Vagina (tissue), 2 donors: ENCODE results near the gene NRBF2. TPM values are rescaled to one million over a fixed set of nuclear protein-coding genes. Genes with fewer than 3 reads are reported as not detected.

Source experiments
- DNase-seq, 2 donors: peaks; one replicate each; pipeline ENCODE4 v3.0.0-alpha.2; 2017; ENCODE audit errors: extremely low spot score in 2 of 2
- H3K27ac ChIP-seq: fragments of 200-600 bp; sonication (generic); one replicate; pipeline ENCODE4 v1.5.1; 2019
- H3K27me3 ChIP-seq: fragments of 200-600 bp; sonication (generic); one replicate; pipeline ENCODE4 v1.5.1; 2019
- H3K36me3 ChIP-seq, 2 donors: fragments of 200-600 bp; sonication (generic); one replicate each; pipeline ENCODE4 v1.5.1; 2017 to 2019
- H3K4me1 ChIP-seq: fragments of 200-600 bp; sonication (generic); one replicate; pipeline ENCODE4 v1.5.1; 2019
- H3K4me3 ChIP-seq, 2 donors: fragments of 200-600 bp; sonication (generic); 1 replicate in 1 of 2; 2 replicates in 1 of 2; pipeline ENCODE4 v1.5.1; 2016 to 2019
- H3K9me3 ChIP-seq: fragments of 200-600 bp; sonication (generic); one replicate; pipeline ENCODE4 v1.5.1; 2019
- POLR2A ChIP-seq, 2 donors: fragments of 450-650 bp; IDR thresholded peaks; one replicate each; pipeline ENCODE4 v1.6.1; 2017; ENCODE audit warnings: antibody characterized with exemption in 2 of 2, mild to moderate bottlenecking in 2 of 2, moderate library complexity in 2 of 2
- POLR2AphosphoS5 ChIP-seq, 2 donors: sonication (generic); formaldehyde crosslinking; IDR thresholded peaks; one replicate each; pipeline ENCODE4 v1.9.0; 2017; ENCODE audit warnings: antibody characterized with exemption in 2 of 2, mild to moderate bottlenecking in 2 of 2, low read depth in 1 of 2; ENCODE audit not compliant: insufficient read depth in 1 of 2
- intact Hi-C: fragments of 100-400 bp; cut with DNase I; formaldehyde crosslinking; loops from one replicate; pipeline ENCODE4 v1.15.1; 2023
- total RNA-seq: library from RNA; depleted of rRNA; stranded (reverse); fragments of >200 nt; gene quantifications from one replicate; pipeline ENCODE4 v1.2.3, GENCODE V29; 2016
- TF ChIP-seq, protein P1 (sequence below), 3 experiments: fragments of 450-650 bp in 2 of 3; fragments of 200-600 bp in 1 of 3; sonication (generic) in 1 of 3; IDR thresholded peaks; one replicate each; pipeline ENCODE4 v1.5.1; 2017 to 2019; ENCODE audit warnings: antibody characterized with exemption in 3 of 3, mild to moderate bottlenecking in 2 of 3, moderate library complexity in 2 of 3

Gene NRBF2
- total RNA-seq, 1 donor from 2014 or later, result 16.5 TPM

GRCh38 chr10:63114031-63114814 is 18.9 kb upstream of the NRBF2 start:
- Histone ChIP-seq H3K27me3 (no peaks in the 10 kb centered on the region), H3K4me3 (no peak overlapping the region), H3K27ac (peak overlapping the region; percentile 62), H3K36me3 (no peaks in the 10 kb centered on the region), H3K4me1 (peaks cover 27% of the 10 kb centered on the region), H3K9me3 (no peaks in the 10 kb centered on the region)
- DNase-seq, result peak in 1 of 2 donors; percentile 92
- TF ChIP-seq POLR2A (IDR thresholded peaks at IDR 0.05) (no peak), POLR2AphosphoS5 (IDR thresholded peaks at IDR 0.05; ENCODE audit: insufficient read depth in 1 of 2, low read depth in 1 of 2) (peak; percentile 39 to 95)
- TF ChIP-seq, protein P1, sequence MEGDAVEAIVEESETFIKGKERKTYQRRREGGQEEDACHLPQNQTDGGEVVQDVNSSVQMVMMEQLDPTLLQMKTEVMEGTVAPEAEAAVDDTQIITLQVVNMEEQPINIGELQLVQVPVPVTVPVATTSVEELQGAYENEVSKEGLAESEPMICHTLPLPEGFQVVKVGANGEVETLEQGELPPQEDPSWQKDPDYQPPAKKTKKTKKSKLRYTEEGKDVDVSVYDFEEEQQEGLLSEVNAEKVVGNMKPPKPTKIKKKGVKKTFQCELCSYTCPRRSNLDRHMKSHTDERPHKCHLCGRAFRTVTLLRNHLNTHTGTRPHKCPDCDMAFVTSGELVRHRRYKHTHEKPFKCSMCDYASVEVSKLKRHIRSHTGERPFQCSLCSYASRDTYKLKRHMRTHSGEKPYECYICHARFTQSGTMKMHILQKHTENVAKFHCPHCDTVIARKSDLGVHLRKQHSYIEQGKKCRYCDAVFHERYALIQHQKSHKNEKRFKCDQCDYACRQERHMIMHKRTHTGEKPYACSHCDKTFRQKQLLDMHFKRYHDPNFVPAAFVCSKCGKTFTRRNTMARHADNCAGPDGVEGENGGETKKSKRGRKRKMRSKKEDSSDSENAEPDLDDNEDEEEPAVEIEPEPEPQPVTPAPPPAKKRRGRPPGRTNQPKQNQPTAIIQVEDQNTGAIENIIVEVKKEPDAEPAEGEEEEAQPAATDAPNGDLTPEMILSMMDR (IDR thresholded peaks at IDR 0.05), result no peak
- intact Hi-C loops, result no loop called here

DNA sequence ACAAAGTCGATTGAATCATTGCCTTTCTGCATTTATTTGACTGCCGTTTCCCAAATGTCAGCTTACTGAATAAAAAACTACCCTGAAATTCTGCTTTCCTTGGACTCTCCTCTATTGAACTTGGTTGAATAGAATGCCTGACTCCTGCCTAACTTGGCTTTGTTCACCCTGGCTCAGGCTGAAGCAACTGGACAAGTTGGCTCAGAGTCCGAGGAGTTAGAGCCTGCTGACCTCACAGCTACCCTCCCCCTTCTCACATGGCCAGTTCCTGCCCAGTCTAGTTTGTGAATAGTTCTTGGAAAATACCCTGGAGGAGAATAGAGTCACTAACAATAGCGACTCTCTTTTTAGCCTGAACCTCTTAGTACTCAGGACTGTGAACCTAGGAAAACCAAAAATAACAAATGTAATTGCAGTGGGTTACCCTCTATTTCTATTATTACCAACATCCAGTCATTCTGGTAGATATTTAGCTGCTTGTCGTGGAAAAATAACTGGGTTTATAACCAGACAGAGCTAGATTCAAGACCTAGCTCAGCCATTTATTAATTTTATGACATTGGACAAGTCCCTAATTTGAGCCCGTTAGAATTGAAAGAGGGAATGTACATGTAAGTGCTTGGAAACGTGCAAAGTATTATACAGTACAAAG is 17.3 kb upstream of the NRBF2 start:
- H3K4me3 ChIP-seq, result no peak overlapping the region
- TF ChIP-seq POLR2A (IDR thresholded peaks at IDR 0.05) (no peak), POLR2AphosphoS5 (IDR thresholded peaks at IDR 0.05; ENCODE audit: insufficient read depth in 1 of 2, low read depth in 1 of 2) (peak; percentile 16 to 94)
- TF ChIP-seq, protein P1 (IDR thresholded peaks at IDR 0.05), result peak in 1 of 3 experiments; percentile 14
- no peaks in the 10 kb centered on the region for H3K9me3 ChIP-seq
- H3K27ac ChIP-seq, result peak overlapping the region; percentile 62
- no peaks in the 10 kb centered on the region for H3K27me3 ChIP-seq
- peak in 1 of 2 donors; percentile 94 for DNase-seq
- intact Hi-C loops, result no loop called here
- peaks cover 27% of the 10 kb centered on the region for H3K4me1 ChIP-seq
- no peaks in the 10 kb centered on the region for H3K36me3 ChIP-seq

GRCh38 chr10:63116452-63117072 is 16.6 kb upstream of the NRBF2 start:
- no peak for DNase-seq
- Histone ChIP-seq H3K4me3 (no peak overlapping the region), H3K36me3 (no peaks in the 10 kb centered on the region), H3K9me3 (no peaks in the 10 kb centered on the region), H3K27me3 (no peaks in the 10 kb centered on the region), H3K27ac (peak overlapping the region; percentile 62), H3K4me1 (peaks cover 27% of the 10 kb centered on the region)
- intact Hi-C loops, result no loop called here
- TF ChIP-seq, protein P1 (IDR thresholded peaks at IDR 0.05), result no peak
- TF ChIP-seq POLR2A (IDR thresholded peaks at IDR 0.05), result no peak
- no peak for TF ChIP-seq POLR2AphosphoS5 (IDR thresholded peaks at IDR 0.05; ENCODE audit: insufficient read depth in 1 of 2, low read depth in 1 of 2)

GRCh38 chr10:63119041-63119440 is 14.1 kb upstream of the NRBF2 start:
- DNase-seq, result no peak
- Histone ChIP-seq H3K27ac (no peak overlapping the region), H3K4me3 (no peak overlapping the region), H3K9me3 (no peaks in the 10 kb centered on the region), H3K4me1 (peaks cover 24% of the 10 kb centered on the region), H3K36me3 (no peaks in the 10 kb centered on the region), H3K27me3 (no peaks in the 10 kb centered on the region)
- TF ChIP-seq, protein P1 (IDR thresholded peaks at IDR 0.05), result no peak
- TF ChIP-seq POLR2AphosphoS5 (IDR thresholded peaks at IDR 0.05; ENCODE audit: insufficient read depth in 1 of 2, low read depth in 1 of 2) (no peak), POLR2A (IDR thresholded peaks at IDR 0.05) (no peak)
- intact Hi-C loops, result no loop called here
